Neural progenitor cell (in vitro differentiated cells): ENCODE data around the gene STEAP1B. TPM values are rescaled to one million over a fixed set of nuclear protein-coding genes. Genes with fewer than 3 reads are reported as not detected.

Experiments used
- DNase-seq: peaks from one replicate; pipeline ENCODE4 v3.0.0-alpha.2; 2016; ENCODE audit warnings: low spot score
- H2AFZ ChIP-seq: fragments of 200-600 bp; sonication (generic); replicated peaks from 2 replicates; pipeline ENCODE4 v1.6.1; 2016; ENCODE audit warnings: antibody characterized with exemption
- H3F3A ChIP-seq: fragments of 200-600 bp; sonication (generic); 2 replicates; pipeline ENCODE4 v1.6.1; 2016; ENCODE audit warnings: antibody characterized with exemption, low read depth
- H3K27ac ChIP-seq: fragments of 200-600 bp; sonication (generic); 2 replicates; pipeline ENCODE4 v1.5.1; 2016; ENCODE audit warnings: mild to moderate bottlenecking
- H3K27me3 ChIP-seq: fragments of 200-600 bp; sonication (generic); 2 replicates; pipeline ENCODE4 v1.6.1; 2016; ENCODE audit warnings: mild to moderate bottlenecking, moderate library complexity
- H3K36me3 ChIP-seq: fragments of 200-600 bp; sonication (generic); 2 replicates; pipeline ENCODE4 v1.5.1; 2016
- H3K4me1 ChIP-seq: fragments of 200-600 bp; sonication (generic); 2 replicates; pipeline ENCODE4 v1.6.1; 2016; ENCODE audit warnings: mixed run types
- H3K4me2 ChIP-seq: fragments of 200-600 bp; sonication (generic); 2 replicates; pipeline ENCODE4 v1.6.1; 2016
- H3K4me3 ChIP-seq: fragments of 200-600 bp; sonication (generic); 2 replicates; pipeline ENCODE4 v1.5.1; 2016
- H3K79me2 ChIP-seq: fragments of 200-600 bp; sonication (generic); 2 replicates; pipeline ENCODE4 v1.6.1; 2016; ENCODE audit warnings: low read depth
- H3K9ac ChIP-seq: fragments of 200-600 bp; sonication (generic); 2 replicates; pipeline ENCODE4 v1.6.1; 2016
- H3K9me3 ChIP-seq: fragments of 200-600 bp; sonication (generic); 2 replicates; pipeline ENCODE4 v1.5.1; 2016; ENCODE audit warnings: low read depth
- H4K20me1 ChIP-seq: fragments of 200-600 bp; sonication (generic); 2 replicates; pipeline ENCODE4 v1.6.1; 2016; ENCODE audit warnings: low read depth
- H3K27ac Mint-ChIP-seq: 3 replicates; pipeline ENCODE4 v1.8.0; 2021; ENCODE audit warnings: mixed read lengths
- H3K27me3 Mint-ChIP-seq: 2 replicates; pipeline ENCODE4 v1.8.0; 2022; ENCODE audit warnings: low read depth, mild to moderate bottlenecking, inconsistent platforms, moderate library complexity, mixed read lengths; ENCODE audit not compliant: insufficient read depth
- H3K36me3 Mint-ChIP-seq: 3 replicates; pipeline ENCODE4 v1.8.0; 2021; ENCODE audit warnings: mixed read lengths
- H3K4me1 Mint-ChIP-seq: 3 replicates; pipeline ENCODE4 v1.8.0; 2021; ENCODE audit warnings: mixed read lengths
- H3K4me3 Mint-ChIP-seq: 3 replicates; pipeline ENCODE4 v1.8.0; 2021; ENCODE audit warnings: mild to moderate bottlenecking, moderate library complexity, mixed read lengths
- H3K9me3 Mint-ChIP-seq: 3 replicates; pipeline ENCODE4 v1.8.0; 2020; ENCODE audit warnings: mixed read lengths
- CTCF ChIP-seq: fragments of 200-600 bp; sonication (generic); IDR thresholded peaks from 2 replicates; pipeline ENCODE4 v1.5.1; 2017; ENCODE audit warnings: antibody characterized with exemption, mild to moderate bottlenecking
- EZH2 ChIP-seq: fragments of 200-600 bp; sonication (generic); IDR thresholded peaks from 2 replicates; pipeline ENCODE4 v1.6.1; 2017; ENCODE audit warnings: antibody characterized with exemption, mild to moderate bottlenecking, moderate library complexity
- EZH2phosphoT487 ChIP-seq: fragments of 200-600 bp; sonication (generic); IDR thresholded peaks from 2 replicates; pipeline ENCODE4 v1.6.1; 2017; ENCODE audit warnings: antibody characterized with exemption
- total RNA-seq: library from RNA; depleted of rRNA; stranded (reverse); fragments of >200 nt; gene quantifications from 2 replicates; pipeline ENCODE4 v1.2.3, GENCODE V29; 2015; ENCODE audit warnings: low replicate concordance

The STEAP1B gene
- total RNA-seq, 1 donor from 2014 or later: 1.6 TPM

GRCh38 chr7:22546769-22547168 lies 46.8 kb upstream of the STEAP1B start:
- Histone ChIP-seq H3K4me3 (no peak overlapping the region), H3K4me1 (peaks cover 13% of the 10 kb centered on the region), H3K9me3 (no peaks in the 10 kb centered on the region), H3K9ac (no peak overlapping the region), H3K27ac (no peak overlapping the region), H3K4me2 (no peak overlapping the region), H3K36me3 (no peaks in the 10 kb centered on the region), H2AFZ (no peak overlapping the region), H3F3A (peaks cover 16% of the 10 kb centered on the region), H3K79me2 (no peaks in the 10 kb centered on the region), H3K27me3 (peaks cover 14% of the 10 kb centered on the region), H4K20me1 (no peaks in the 10 kb centered on the region)
- H3K4me3 Mint-ChIP-seq: no peak overlapping the region
- H3K27ac Mint-ChIP-seq: no peak overlapping the region
- H3K27me3 Mint-ChIP-seq: peaks cover 7% of the 10 kb centered on the region
- H3K9me3 Mint-ChIP-seq: no peaks in the 10 kb centered on the region
- peaks cover 15% of the 10 kb centered on the region for H3K4me1 Mint-ChIP-seq
- no peak for DNase-seq
- no peaks in the 10 kb centered on the region for H3K36me3 Mint-ChIP-seq
- TF ChIP-seq EZH2: no peak
- no peak for TF ChIP-seq CTCF
- TF ChIP-seq EZH2phosphoT487: no peak

- Mint-ChIP-seq H3K27ac (no peak overlapping the region), H3K4me1 (peaks cover 15% of the 10 kb centered on the region), H3K27me3 (no peaks in the 10 kb centered on the region), H3K4me3 (no peak overlapping the region), H3K36me3 (no peaks in the 10 kb centered on the region), H3K9me3 (no peaks in the 10 kb centered on the region)
- Histone ChIP-seq H3K4me1 (peaks cover 13% of the 10 kb centered on the region), H3F3A (peaks cover 16% of the 10 kb centered on the region), H3K27me3 (peaks cover 6% of the 10 kb centered on the region), H3K4me3 (no peak overlapping the region), H4K20me1 (no peaks in the 10 kb centered on the region), H3K27ac (no peak overlapping the region), H3K36me3 (no peaks in the 10 kb centered on the region), H3K79me2 (no peaks in the 10 kb centered on the region), H3K9me3 (no peaks in the 10 kb centered on the region), H3K9ac (no peak overlapping the region), H2AFZ (no peak overlapping the region), H3K4me2 (no peak overlapping the region)
- no peak for DNase-seq
- TF ChIP-seq EZH2phosphoT487 (no peak), CTCF (no peak), EZH2 (no peak)
Observed at GRCh38 chr7:22545529-22545928, 45.5 kb upstream of the STEAP1B start.

GRCh38 chr7:22544245-22544644 lies 44.3 kb upstream of the STEAP1B start:
- no peak for DNase-seq
- Mint-ChIP-seq H3K27ac (peak overlapping the region; percentile 50), H3K36me3 (no peaks in the 10 kb centered on the region), H3K4me1 (peaks cover 8% of the 10 kb centered on the region), H3K9me3 (no peaks in the 10 kb centered on the region), H3K27me3 (no peaks in the 10 kb centered on the region), H3K4me3 (no peak overlapping the region)
- Histone ChIP-seq H3K36me3 (no peaks in the 10 kb centered on the region), H3K27ac (no peak overlapping the region), H2AFZ (no peak overlapping the region), H3K4me3 (no peak overlapping the region), H3K27me3 (peaks cover 3% of the 10 kb centered on the region), H3K9me3 (no peaks in the 10 kb centered on the region), H4K20me1 (no peaks in the 10 kb centered on the region), H3F3A (peaks cover 10% of the 10 kb centered on the region), H3K4me1 (peaks cover 9% of the 10 kb centered on the region), H3K79me2 (no peaks in the 10 kb centered on the region), H3K4me2 (no peak overlapping the region), H3K9ac (no peak overlapping the region)
- TF ChIP-seq EZH2 (no peak), EZH2phosphoT487 (no peak), CTCF (no peak)
